Measurements from ENCODE around the gene GRIK2.
"Not testable (repeated sequence)": the region's sequence is repeated elsewhere in the genome, so short reads cannot be mapped to it uniquely, and the experiment has no call there.

Gene GRIK2

DNA sequence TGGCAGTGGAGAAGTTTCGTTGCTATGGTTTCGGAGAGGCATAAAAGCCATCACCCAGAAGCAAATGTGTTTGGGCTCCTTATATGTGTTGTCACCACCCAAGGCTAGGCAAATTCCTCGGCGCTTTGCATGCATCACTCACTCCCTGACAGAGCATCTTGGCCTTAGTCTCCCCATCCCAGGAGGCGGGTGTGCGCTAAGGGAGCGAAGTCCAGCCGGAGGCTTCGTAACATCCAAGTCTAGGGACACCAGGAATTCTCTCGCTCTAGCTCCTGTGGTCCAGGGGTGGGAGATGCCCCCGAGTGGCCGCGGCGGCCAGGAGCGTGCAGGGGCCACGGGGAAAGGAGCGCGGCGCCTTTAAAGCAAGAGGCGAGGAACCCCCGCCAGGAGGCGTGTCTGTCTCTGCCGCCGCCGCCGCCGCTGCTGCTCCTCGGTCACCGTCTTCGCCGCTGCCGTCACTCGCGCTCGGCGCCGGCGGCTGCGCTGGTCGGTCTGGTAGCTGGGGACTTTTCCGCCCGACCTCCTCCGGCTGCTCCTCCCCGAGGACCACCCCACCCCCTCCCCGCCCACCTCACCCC is at the start of gene GRIK2:
GRIK2 (plus strand) TSS at position 458 of the 578 bp plus-strand sequence.
- DNase-seq: peak; percentile 35

DNA sequence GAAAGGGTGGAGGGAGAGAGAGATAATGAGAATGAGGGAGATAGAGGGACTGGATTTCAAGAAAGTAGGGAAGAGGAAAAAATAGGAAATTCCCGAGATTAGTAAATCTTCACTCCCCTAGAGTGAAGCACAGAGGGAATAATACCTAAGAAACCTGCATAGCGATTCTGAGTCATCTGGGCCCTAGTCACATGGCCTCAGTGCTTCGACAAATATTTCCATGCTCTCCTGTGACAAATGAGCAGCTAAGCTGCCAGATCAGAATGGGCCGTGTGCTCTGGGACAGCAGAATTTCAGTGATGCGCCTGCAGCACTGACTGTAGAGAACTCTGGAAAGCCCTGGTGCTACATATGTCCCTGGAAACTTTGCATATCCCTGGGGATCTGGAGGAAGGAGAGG is 48.6 kb upstream of the GRIK2 start:
- DNase-seq: no peak

DNA sequence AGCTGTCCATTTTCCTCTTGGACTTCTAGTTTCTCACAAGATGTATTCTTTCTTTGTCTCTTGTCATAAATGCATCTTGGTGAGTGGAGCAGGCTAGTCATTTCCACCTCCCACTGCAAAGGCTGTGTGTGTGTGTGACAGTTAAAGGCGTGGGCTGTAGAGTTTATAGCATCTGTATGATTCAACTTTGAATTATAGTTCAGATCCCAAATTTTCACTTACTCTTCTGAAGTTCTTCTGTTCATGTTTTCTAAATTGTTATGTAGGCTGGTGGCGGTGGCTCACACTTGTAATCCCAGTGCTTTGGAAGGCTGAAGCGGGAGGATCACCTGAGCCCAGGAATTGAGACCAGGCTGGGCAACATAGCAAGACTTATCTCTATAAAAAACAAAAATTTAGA is 44.7 kb upstream of the GRIK2 start:
- no peak for DNase-seq

DNA sequence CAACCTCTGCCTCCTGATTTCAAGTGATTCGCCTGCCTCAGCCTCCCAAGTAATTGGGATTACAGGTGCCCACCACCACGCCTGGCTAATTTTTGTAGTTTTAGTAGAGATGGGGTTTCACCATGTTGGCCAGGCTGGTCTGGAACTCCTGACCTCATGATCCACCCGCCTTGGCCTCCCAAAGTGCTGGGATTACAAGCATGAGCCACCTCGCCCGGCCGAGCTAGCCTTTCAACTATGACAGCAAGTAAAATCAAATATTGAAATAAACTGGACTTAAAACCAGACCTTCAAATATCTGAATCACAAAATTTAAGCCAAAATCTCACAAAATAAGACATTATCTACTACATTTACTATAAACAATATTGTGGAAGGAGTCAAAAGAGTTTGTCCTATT is 42.9 kb upstream of the GRIK2 start:
- not testable (repeated sequence) for DNase-seq

DNA sequence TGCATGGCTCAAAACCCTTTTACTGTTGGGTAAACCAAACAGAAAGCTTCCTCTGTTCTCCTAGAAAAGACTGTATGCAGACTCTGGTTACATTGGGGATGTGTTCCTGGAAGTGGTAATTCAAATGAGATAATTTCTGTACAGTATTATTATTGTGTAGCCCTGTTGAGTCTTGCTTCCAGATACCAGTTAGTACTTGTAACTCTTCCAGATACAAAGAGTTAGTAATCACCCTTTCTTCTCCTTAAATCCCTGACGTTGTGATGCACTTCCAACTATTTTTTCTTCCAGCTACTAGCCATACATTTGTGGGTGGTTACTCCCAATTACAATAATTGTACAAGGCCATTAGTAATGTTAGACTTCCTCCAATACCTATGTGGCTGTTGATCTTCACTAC is 42.3 kb upstream of the GRIK2 start:
- DNase-seq: no peak

DNA sequence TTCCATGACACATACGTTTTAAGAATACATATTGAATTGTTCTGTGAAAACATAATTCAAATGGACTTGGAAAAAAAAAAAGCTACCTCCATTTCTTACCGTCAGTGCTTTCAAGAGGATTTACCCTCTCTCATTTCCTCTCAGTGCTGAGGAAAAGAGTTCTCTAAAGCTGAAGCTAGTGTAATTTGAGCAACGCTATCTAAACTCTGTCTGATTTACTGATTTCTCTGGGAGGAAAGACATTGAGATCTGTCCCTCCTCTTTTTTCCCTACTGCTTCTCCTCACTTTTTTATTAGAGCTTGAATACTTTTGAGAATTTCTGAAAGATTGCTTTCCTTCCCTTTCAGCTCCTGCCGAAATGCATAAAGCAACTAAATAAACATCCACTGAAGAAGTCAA is 41.2 kb upstream of the GRIK2 start:
- DNase-seq: no peak

DNA sequence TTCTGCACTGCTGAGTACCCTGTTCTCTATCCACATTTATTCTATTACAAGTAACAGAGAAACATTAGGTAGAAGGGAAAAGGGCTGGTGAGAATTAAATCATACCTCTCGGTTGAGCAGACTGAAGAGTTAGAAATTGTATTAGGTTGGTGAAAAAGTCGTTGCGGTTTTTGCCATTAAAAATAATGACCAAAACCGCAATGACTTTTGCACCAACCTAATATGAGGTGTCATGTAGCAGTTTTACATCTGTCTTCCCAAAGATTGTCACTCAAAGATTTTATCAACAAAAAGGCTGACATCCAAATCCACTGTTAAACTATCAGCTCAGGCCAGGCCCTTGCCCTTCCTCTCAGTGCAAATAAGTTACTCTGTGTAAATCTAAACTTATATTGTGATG is 28.3 kb upstream of the GRIK2 start:
- DNase-seq: no peak

DNA sequence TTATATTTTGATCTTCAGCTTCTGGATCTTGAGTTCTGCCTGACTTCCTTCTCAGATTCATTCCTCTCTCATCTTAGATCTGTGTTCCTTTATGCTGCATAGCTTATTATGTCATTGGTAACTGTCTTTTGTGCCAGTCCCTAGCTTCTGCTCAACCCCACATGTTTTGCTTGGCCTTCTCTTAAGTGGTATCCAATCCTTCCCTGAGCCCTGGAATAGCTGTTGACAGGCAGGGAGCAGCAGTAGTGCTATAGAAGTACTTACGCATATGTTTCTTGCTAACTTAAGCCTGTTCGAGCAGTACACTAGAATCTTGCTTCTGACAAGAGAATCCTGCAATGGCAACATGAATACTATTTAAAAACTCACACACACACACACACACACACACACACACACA is 13.6 kb upstream of the GRIK2 start:
- no peak for DNase-seq

DNA sequence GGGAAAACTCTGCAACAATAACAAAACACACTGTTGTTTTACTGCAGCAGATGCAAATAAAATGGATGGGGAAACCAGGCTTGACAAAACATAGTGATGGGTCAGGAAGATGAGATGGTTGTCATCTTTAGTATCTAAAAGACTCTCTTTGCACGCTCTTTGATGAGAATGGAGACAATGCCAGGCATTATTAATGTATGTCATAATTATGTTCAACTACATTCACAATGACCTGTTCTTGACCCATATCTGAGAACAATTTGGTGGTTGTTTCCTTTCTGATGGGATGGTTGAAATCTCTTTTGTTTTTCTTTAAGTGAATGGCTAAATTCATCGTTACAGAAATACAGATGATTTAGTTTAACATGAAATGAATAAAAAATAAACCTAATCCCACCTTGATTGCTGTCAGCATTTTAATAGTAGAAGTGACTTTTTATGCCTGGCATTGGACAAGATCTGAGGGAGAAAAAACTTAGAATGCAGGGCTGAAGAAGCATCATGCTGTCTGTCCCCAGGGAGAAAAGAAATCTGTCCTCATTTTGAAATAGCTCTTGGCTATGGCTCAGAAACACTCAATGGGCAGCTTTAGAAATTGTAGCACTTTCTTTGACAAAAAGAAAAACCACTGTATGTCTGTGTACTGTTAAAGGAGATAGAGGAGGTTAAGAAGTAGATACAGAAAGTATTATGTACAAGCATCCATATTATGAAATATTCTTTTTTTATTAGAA is 12.4 kb upstream of the GRIK2 start:
- DNase-seq: no peak

DNA sequence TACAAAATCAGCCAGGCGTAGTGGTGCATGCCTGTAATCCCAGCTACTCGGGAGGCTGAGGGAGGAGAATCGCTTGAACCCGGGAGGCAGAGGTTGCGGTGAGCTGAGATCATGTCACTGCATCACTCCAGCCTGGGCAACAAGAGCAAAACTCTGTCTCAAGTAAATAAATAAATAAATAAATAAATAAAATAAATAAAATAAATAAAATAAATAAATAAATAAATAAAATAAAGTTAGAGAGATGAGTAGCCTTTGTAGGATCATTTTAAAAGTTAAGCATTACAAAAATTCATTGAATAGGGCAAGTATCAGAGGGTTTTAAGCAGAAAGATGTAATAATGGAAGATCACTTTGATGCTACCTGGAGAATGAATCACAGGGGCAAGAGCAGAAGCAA is 9.8 kb upstream of the GRIK2 start:
- DNase-seq: not testable (repeated sequence)

DNA sequence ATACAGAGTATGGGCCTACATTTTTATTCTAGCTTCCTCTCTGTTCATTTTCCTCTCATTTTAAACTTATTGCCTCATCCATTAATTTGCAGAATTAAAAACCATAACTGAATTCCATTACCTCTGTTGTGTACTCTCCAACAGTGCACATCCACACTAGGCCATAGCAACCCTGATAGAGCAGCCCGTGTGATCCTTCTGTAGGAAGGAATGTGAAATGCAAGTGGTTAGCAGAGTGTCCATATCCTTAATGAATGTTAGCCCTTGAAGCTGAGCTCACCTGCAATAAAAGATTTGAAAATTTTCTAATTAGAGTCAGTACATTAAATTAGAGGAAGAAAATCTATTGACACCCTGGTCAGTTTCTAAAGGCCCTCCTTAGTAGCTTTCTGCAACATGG is 6.5 kb upstream of the GRIK2 start:
- DNase-seq: no peak

DNA sequence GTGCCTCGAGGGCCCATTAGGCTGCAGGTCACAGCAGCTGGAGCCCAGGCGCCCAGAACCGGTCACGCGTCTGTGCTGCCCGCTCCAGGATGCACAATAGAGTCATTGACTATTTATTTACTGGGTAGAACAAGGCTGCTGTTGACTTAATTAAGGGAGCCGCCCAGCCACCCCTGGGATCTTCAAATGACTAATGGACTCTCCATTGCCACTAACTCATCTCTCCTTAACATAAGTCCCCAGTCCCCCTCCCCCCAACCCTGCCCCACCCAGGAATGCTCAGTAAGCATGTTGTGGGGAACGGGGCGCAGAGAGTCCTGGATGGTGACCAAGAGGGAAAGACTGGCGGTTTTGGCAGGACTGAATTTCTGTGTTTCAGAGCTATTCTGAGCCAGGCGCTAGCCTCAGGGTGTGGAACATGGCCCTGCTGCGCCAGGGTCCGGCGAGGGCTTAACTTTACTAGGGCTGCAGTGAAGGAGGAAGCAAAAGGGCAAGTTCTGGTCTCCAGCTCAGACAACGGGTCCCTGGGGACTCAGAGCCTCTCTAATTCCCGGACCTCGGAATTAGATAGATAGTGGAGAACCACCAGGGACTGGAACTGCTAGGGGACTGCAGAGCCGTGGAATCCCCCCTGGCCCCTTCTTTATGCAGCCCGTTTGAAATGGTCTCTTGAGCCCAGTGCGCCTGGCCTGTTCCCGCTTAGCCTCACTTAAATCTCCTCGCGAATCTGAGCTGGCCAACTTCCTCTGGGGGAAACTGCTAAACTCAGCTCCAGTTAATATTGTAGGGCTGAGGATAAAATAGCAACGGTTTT is 1.5 kb upstream of the GRIK2 start:
- peak; percentile 50 for DNase-seq

DNA sequence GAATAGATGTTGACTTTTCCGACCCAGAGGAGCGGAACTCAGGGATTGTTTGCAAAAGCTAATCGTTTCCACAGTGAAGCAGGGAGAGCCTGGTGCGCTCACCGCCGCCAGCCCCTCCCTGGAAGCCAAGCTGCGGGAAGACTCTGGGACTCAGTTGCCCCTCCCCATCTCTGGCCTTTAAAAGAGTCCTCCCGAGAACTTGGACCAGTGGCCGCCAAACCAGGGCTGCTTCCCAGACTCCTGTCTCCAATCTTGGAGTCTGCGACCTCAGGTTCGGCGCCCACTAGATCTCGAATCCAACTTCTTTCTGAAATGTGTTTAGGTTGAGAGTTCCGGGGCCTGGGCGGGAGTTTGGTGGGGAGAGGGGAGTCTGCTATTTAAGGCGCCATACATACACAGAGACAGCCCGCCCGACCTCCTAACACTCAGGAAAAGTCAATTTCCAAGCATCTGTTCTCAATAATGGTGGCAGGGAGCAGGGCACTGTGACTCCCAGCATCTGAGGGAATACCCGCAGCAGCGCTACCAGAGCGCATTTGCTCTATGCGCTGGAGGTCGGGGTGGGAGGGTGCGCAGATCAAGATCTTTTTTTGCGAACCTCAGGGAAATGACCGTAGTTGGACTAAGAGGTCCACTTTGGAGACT is 800 bp upstream of the GRIK2 start:
- peak; percentile 67 for DNase-seq

DNA sequence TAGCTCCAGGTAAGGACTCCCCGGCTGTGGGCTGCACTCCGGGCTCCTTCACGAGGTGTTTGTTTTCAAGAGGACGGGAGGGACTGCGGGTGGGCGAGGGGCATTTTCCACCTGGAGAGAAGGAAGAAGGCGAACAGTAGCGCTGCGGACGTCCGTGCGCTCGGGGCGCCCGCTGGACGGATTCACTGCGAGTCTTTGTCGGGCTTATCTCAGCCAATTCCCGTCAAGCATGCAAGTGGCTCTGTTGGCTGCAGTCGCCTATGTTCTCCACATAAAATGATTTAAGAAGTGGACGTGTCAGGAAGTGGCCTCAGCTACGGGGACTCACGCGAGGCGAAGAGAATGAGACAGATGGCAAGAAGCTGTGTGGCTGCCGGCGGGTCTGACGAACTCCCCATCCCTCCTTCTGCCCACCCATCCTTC is 332 bp downstream of the GRIK2 start:
- no peak for DNase-seq

DNA sequence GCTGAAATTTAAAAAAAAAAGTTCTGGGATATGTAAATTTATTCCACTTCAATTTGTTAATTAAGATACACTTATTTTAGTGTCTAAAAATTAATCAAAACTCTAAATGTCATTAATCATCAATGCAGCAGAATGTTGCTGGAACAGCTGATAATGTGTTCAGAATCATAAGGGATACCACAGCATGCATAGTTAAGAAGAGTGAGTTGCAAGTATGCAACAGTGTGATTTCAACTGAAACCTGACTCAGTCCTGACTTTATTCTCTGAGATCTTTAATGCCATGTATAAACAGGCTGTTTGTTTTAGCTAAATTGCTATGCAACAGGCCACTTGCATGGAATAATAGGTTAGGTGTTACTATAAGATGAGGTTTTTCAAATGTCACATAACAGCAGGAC is 1.4 kb downstream of the GRIK2 start:
- DNase-seq: peak; percentile 39

DNA sequence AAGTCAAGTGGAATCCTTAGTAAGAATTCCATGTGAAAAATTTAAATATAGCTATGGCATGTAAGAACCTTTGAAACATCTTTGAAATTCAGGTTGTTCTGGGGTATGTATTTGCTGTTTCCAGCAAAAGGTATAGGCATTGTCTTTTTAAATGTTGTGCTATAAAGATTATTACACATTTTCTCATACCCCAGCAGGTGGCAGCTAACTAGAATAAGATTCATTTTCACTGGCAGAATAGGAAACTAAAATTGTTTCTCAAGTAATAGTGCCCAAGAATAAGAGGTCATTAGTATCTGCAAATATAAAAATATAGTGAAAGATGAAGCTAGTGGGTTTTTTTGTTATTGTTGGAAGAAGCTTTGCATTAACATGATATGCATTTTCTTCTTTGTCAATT is 1.8 kb downstream of the GRIK2 start:
- DNase-seq: no peak

DNA sequence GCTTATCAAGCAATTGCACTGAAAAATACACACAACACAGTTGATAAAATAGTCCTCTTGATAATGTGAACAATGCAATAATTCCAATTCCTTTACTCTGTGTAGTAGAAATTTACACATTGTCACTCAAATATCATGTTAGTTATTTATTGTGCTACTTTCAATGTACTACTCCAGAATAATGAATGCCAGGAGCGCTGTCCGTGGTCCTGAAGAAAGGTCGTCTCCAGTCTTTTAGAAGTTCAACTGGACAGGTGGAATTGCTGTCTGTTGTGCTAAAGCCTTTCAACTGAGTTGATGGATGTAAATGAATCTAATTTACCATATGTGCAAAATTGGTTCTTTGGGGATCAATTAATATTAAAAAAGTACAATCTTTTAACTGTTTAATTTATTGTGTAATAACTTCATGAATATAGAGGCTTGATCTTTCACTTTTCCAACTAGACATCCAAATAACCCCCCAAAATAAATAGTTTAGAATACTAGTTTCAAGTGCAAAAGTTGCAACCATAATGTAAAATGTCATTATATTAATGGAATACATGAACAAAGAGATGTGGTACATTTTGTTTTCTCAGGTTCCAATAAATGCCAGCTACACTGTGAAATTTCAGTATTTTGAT is 3.2 kb downstream of the GRIK2 start:
- no peak for DNase-seq

DNA sequence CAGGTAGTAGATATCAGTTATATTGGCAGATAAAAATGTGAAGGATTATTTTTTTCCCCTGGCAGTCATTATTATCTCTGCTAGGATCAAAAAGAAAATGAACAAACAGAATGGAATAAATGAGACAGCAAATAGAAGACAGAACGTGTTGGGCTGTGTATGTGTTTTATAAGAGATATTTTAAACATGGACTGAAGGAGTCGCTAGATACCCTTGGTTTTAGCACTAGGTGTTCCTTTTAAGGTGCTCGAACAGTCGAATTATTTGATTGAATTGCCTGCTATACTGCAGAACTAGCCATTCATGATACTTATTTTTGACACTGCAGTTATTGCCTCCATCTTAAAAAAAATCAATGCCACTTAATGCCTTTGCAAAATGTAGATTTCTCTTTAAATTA is 3.7 kb downstream of the GRIK2 start:
- peak; percentile 81 for DNase-seq

DNA sequence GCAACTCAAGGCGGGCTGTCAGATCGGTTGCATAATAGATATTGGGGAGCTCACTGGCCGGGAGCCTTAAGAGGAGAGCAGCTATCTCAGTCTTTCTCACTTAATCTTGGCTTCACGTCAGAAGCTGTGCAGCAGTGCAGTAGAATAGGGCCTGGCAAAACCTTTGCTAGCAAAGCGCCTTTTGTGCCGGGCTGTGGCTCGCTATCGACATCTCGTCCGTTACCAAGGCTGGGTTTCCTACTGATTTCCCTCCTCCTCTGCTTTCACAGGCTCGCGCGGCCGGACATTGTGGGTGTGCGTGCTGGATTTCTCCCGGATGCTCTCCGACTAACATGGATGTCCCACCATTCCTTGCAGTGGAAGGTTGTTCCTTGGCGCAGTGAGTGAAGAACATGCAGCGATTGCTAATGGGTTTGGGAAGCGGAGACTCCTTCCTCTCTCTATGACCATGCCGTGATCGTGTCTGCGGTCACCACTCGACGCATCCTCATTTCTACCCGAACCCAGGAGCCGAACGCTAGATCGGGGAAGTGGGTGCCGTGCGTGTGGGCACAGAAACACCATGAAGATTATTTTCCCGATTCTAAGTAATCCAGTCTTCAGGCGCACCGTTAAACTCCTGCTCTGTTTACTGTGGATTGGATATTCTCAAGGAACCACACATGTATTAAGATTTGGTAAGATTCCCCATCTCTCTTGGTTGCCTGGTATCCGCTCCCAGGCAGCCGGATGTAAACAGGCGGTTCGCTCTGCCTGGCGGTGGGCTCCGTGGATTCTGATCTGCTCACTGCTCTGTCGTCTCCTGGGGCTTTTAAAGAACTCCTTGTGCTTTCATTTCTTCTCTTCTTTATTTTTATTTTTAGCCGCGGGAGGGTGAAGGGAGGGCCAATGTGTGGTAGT is 5.5 kb downstream of the GRIK2 start:
- DNase-seq: no peak

DNA sequence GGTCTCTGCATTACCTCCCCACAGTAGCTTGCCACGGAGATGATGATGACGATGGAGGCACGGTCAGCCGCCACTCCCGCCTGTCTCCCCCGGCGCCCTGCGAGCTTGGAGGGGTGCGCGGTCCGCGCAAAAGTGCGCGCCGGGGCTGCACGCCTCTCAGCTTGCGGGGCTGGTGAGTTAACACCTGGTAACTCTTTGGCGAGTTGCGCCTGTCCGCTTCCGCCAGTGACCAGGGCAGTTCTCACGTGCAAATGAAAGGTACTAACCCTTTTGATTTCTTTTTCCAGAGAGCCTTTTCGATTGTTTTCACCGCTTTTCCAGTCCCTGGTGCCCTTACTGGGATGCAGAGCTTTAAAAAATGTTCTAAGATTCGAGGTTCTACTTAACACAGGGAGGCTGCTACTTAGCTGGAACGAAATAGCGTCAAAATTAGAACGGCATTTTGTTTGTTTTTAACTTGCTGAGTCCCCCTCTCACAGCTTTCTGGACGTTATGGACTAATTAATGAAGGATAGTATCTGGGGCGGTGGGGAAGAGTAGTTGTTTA is 6.2 kb downstream of the GRIK2 start:
- DNase-seq: no peak

DNA sequence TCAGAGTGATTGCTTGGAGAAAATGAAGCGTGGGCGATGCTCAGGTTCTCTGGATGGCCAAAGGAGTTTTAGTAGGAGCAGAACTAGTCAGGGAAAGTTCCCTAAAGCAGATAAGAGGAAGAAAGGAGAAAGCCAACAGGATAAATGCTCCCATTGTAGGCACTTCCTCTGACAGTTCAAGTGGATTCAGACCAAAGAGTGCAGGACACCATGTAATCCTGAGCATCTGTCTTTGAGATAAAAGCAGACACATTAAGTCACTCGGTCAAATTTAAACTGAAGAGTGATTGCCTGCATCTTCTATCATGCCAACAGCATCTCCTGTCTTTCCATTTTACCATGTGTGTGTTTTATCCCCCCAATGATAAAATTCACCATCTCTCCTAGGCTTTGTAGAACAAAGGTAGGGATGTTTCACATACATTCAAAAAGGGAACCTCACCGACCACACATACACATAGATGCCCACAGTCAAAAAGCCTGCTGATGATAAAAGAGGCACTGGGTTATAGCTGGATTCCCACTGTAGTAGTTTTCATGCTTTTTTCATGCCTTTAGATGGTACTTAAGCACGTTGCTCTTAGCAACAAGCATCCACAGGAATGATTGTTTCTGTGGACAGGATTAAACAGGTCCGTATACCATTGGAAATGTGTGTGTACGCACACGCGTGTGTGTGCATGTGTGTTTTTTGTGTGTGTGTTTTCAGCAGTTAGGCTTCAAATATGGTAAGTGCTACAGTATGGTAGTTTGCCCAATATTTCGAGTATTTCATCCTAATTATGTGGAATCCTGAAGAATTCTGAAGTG is 7.0 kb downstream of the GRIK2 start:
- no peak for DNase-seq
